Lung (tissue), 12 donors: Measurements from ENCODE around the gene C12orf43. TPM values are rescaled to one million over a fixed set of nuclear protein-coding genes. Genes with fewer than 3 reads are reported as not detected.

Experiments
- ATAC-seq: fragments of 200-7000 bp; cut with Tn5 transposase; one replicate; pipeline ENCODE4 v1.9.1; 2020; ENCODE audit warnings: moderate number of reproducible peaks; ENCODE audit not compliant: insufficient read depth, low FRiP score
- DNase-seq, 3 donors: peaks; one replicate each; pipeline ENCODE4 v3.0.0-alpha.2; 2013 to 2017
- H3K27ac ChIP-seq, 2 donors: one replicate each; pipeline ENCODE4 v1.5.1; 2013; ENCODE audit warnings: mild to moderate bottlenecking in 2 of 2, moderate library complexity in 2 of 2, control low read depth in 1 of 2, inconsistent platforms in 1 of 2, low read depth in 1 of 2, low read length in 1 of 2
- H3K27me3 ChIP-seq, 3 donors: one replicate each; pipeline ENCODE4 v1.5.1; 2013; ENCODE audit warnings: low read length in 2 of 3; ENCODE audit not compliant: control insufficient read depth in 3 of 3, insufficient read depth in 3 of 3
- H3K36me3 ChIP-seq, 4 donors: one replicate each; pipeline ENCODE4 v1.5.1; 2013; ENCODE audit warnings: low read length in 4 of 4, mild to moderate bottlenecking in 1 of 4, moderate library complexity in 1 of 4; ENCODE audit not compliant: control insufficient read depth in 4 of 4, insufficient read depth in 4 of 4
- H3K4me1 ChIP-seq, 5 donors: one replicate each; pipeline ENCODE4 v1.5.1; 2013; ENCODE audit warnings: low read length in 5 of 5, mild to moderate bottlenecking in 2 of 5, moderate library complexity in 1 of 5; ENCODE audit not compliant: control insufficient read depth in 5 of 5, insufficient read depth in 5 of 5
- H3K4me3 ChIP-seq: one replicate; pipeline ENCODE4 v1.5.1; 2013; ENCODE audit warnings: mild to moderate bottlenecking, control low read depth, moderate library complexity
- H3K9ac ChIP-seq, 2 donors: one replicate each; pipeline ENCODE4 v1.5.1; 2013; ENCODE audit warnings: low read length in 2 of 2, control low read depth in 1 of 2; ENCODE audit not compliant: insufficient read depth in 1 of 2
- H3K9me3 ChIP-seq, 4 donors: one replicate each; pipeline ENCODE4 v1.5.1; 2013; ENCODE audit warnings: low read length in 3 of 4, mild to moderate bottlenecking in 1 of 4, moderate library complexity in 1 of 4; ENCODE audit not compliant: control insufficient read depth in 4 of 4, insufficient read depth in 3 of 4
- WGBS, 2 donors: extraction: QIAGEN DNeasy Blood & Tissue Kit; methylation state at CpG; one replicate each; pipeline ENCODE4 v1.1.7; 2013; 5-methylcytosine and 5-hydroxymethylcytosine counted together
- polyA plus RNA-seq, 2 donors: library from polyadenylated mRNA; stranded (reverse); fragments of 200-250 nt; gene quantifications; one replicate each; pipeline ENCODE4 v1.2.1, GENCODE V29; 2013
- total RNA-seq, 2 donors: library from RNA; depleted of rRNA in 1 of 2; stranded (reverse); fragments of >200 nt in 1 of 2; gene quantifications; one replicate each; pipeline ENCODE4 v1.2.1, GENCODE V29; 2014 to 2021
- TF ChIP-seq, protein P1 (sequence below): IDR thresholded peaks from 2 replicates; pipeline ENCODE4 v1.5.1; 2012; ENCODE audit warnings: mild to moderate bottlenecking; ENCODE audit errors: control extremely low read depth, extremely low read depth
- donor health status: control.
- donor health status: control.
- donor health status: Bipolar disorder and iron deficiency.
- donor health status: healthy.
- donor health status: DM: yes; HTN: yes; CAD: no.

C12orf43 gene
- total and polyA plus RNA-seq, 4 donors = 9.9 to 17.6 (median 12.5) TPM

DNA sequence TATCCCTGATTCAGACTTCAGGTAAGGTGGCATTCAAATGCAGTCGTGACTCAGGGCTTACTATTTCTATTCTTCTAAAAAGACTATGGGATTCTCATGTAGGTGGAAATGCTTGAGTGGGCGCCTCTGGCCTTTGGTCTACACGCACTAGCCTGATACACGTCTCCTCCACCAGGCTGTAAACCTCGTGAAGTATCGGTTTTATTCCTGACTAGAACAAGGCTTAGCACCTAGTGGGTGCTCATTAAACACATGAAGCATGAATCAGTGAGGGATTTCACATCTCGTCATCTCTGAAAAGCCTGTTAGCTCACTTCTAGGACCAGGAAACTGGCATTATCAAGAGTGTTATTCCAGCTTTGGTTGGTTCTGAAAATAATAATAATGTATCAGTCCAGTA, 55.6 kb downstream of the C12orf43 start:
- 74 to 89% methylated on average over 7 of the region's 7 CpGs for WGBS, 2 donors
- TF ChIP-seq, protein P1, sequence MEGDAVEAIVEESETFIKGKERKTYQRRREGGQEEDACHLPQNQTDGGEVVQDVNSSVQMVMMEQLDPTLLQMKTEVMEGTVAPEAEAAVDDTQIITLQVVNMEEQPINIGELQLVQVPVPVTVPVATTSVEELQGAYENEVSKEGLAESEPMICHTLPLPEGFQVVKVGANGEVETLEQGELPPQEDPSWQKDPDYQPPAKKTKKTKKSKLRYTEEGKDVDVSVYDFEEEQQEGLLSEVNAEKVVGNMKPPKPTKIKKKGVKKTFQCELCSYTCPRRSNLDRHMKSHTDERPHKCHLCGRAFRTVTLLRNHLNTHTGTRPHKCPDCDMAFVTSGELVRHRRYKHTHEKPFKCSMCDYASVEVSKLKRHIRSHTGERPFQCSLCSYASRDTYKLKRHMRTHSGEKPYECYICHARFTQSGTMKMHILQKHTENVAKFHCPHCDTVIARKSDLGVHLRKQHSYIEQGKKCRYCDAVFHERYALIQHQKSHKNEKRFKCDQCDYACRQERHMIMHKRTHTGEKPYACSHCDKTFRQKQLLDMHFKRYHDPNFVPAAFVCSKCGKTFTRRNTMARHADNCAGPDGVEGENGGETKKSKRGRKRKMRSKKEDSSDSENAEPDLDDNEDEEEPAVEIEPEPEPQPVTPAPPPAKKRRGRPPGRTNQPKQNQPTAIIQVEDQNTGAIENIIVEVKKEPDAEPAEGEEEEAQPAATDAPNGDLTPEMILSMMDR = no peak
- Histone ChIP-seq H3K4me3 (no peak overlapping the region), H3K36me3 (no peaks in the 10 kb centered on the region), H3K4me1 (no peaks in the 10 kb centered on the region), H3K27me3 (no peaks in the 10 kb centered on the region), H3K9ac (no peak overlapping the region), H3K27ac (no peak overlapping the region), H3K9me3 (peaks cover 0 to 3% (median 0%) of the 10 kb centered on the region in 4 donors)
- DNase-seq (no peak), ATAC-seq (no peak)

DNA sequence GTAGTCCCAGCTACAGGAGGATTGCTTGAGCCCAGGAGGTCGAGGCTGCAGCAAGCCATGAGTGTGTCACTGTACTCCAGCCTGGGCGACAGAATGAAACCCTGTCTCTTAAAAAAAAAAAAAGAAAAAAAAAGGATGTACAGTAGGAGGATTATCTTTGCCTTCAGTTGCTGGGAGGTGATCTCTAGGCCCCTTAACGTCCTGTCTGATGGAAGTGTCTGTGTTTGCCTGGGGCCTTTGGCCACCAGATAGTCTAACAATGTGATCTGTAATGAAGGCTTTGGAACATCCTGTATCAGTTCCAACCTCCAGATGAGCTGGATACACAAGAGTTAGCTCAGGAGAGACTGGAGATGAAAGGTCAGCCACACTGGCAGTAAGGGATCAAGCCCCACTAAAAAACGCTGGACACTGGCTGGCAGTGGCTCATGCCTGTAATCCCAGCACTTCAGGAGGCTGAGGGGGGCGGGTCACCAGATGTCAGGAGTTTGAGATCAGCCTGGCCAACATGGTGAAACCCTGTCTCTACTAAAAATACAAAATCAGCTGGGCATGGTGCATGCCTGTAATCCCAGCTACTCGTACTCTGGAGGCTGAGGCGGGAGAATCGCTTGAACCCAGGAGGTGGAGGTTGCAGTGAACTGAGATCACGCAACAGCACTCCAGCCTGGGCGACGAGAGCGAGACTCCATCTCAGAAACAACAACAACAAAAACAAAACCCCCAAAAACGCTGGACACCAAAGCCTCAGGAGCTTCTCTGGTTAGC, 57.0 kb downstream of the C12orf43 start:
- Histone ChIP-seq H3K9me3 (peaks cover 0 to 5% (median 1%) of the 10 kb centered on the region in 4 donors), H3K4me3 (no peak overlapping the region), H3K27ac (no peak overlapping the region), H3K36me3 (no peaks in the 10 kb centered on the region), H3K4me1 (no peaks in the 10 kb centered on the region), H3K9ac (no peak overlapping the region), H3K27me3 (no peaks in the 10 kb centered on the region)
- DNase-seq = no peak
- no peak for ATAC-seq
- WGBS, 2 donors = 80 to 91% methylated on average over 13 of the region's 13 CpGs
- TF ChIP-seq, protein P1 = no peak

DNA sequence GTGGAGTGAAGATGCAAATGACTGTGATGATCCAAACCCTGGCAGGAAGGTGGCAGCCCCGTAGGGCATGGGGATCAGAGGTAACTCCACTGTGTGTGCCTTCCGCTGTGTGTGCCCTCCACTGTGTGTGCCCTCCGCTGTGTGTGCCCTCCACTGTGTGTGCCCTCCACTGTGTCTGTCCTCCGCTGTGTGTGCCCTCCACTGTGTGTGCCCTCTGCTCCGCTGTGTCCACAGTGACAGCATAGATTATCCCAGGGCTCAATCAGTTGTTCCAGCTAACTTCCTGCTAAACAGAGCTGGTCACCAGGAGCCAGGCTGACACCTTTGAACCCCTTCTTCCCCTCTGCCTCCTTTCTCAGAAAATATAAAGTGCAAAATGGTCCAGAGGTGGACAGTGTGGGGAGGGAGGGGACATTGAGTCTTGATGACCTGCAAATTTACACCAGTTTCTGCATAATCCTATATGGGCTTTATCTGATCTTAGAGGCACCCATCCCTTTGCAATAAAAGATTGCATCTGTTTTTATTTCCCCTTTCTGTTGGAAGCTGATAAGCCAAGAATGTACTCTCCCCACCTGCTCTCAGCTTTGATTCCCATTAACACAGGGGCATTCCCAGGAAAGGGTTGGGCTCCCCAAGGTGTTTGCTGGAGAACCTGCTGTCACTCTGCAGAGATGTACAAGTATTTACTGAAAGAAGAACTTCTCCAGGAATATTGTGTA, 59.5 kb downstream of the C12orf43 start:
- ATAC-seq = no peak
- no peak overlapping the region for H3K4me3 ChIP-seq
- 72 to 83% methylated on average over 5 of the region's 5 CpGs for WGBS, 2 donors
- DNase-seq = no peak
- TF ChIP-seq, protein P1 = no peak
- H3K9ac ChIP-seq = no peak overlapping the region
- no peaks in the 10 kb centered on the region for H3K36me3 ChIP-seq
- peaks cover 0 to 5% (median 1%) of the 10 kb centered on the region in 4 donors for H3K9me3 ChIP-seq
- no peaks in the 10 kb centered on the region for H3K27me3 ChIP-seq
- no peak overlapping the region for H3K27ac ChIP-seq
- no peaks in the 10 kb centered on the region for H3K4me1 ChIP-seq
